Middle frontal gyrus (tissue), 1 donor: ENCODE results near the gene SCG2.
"Not testable (repeated sequence)": the region's sequence is repeated elsewhere in the genome, so short reads cannot be mapped to it uniquely, and the experiment has no call there.

Experiments
- DNase-seq: peaks from one replicate; pipeline ENCODE4 v3.0.0-alpha.2; 2015; ENCODE audit warnings: low spot score; ENCODE audit errors: extremely low spot score

Gene SCG2

GRCh38 chr2:223612501-223612900, 10.3 kb upstream of the SCG2 start:
- DNase-seq, result no peak

- no peak for DNase-seq
Measured at GRCh38 chr2:223611061-223611460, 8.9 kb upstream of the SCG2 start.

GRCh38 chr2:223607476-223607875, 5.3 kb upstream of the SCG2 start:
- DNase-seq, result no peak

GRCh38 chr2:223606946-223607345, 4.8 kb upstream of the SCG2 start:
- DNase-seq, result no peak

- DNase-seq, result no peak
Measured at GRCh38 chr2:223604231-223604630, 2.1 kb upstream of the SCG2 start.

GRCh38 chr2:223602972-223603371, 811 bp upstream of the SCG2 start:
- no peak for DNase-seq

DNA sequence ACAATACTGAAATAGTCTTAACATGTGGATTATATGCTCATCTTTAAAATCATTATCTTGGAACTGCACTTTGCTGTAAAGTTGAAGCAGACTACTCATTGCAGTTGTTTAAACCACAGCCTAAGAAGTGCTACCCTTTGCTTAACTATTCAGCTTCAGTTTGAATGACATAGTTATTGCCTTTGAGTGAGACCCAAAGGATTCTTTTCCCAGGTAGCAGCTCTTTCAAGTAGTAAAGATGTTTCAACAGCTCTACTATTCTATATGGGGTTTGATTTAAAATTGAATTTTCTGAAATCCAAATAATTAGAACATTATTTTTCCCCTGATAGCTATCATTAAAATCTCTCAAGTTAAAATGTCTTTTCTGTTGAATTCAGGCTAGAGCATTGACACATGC, 1.1 kb downstream of the SCG2 start:
- no peak for DNase-seq

GRCh38 chr2:223599640-223600380, 2.4 kb downstream of the SCG2 start:
- no peak for DNase-seq

DNA sequence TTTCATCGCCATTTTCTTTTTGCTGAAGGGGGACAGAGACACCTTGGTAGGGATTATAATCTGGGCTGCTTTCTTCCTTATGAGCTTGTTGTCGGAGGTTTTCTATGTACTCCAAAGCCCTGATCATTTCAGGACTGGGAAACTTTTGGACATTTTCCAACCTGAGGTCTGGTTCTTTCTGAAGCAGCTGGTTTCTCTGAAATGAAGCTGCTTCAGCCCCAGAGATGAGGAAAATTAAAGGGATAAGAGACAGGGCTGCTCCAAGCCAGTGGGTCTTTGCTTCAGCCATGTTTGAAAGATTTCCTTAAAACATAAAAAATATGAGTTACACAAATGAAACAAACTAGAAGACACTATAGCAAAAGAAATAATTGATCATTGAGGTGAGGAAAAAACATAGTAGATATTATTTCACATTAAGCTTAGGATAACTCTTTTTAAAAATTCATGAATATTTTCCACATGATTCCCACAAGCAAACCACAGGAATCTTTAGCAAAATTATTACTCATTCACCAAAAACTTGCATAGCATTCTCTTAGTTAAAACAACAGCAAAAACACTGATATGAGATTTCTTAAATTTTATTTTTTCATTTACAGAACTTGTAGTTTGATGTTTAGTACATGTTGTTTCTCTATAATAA, 3.0 kb downstream of the SCG2 start:
- DNase-seq, result no peak

- no peak for DNase-seq
Measured at GRCh38 chr2:223597076-223597475, 5.1 kb downstream of the SCG2 start.

GRCh38 chr2:223596208-223596607, 6.0 kb downstream of the SCG2 start:
- DNase-seq, result no peak

DNA sequence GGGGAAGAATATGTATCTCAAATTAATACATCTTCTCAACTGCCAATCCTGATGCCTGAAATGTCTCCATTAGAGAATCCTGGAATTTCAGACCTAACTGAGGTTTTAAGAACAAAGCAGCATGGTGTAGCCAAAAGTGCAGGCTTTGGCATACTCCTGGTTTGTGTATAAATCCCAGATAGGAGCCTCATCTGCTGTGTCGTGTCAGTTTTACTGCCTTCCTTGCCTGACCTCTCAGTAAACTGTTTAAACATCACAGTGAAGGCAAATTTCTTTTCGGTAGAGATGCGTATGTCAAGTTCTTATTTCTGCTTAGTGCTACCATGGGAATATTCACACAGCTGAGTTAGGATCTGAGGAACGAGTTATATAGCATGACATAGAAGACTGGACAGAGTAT, 7.3 kb downstream of the SCG2 start:
- no peak for DNase-seq

DNA sequence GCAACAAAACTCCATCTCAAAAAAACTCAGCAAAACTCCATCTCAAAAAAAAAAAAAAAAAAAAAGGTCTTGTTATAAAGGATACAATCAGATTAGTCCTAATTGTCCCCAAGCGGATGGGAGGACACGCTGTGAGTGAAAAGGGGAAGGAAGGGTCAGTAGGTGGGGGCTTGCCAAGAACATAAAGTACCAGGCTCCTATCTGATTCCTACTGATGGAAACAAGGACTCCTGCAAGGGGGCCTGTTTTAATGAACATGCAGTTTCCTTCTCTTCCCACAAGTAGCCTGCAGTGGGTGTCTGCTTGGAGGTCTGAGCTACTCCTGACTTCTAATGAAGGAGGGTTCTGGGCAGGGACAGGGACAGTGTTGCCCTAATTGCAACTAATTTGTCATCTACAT, 7.9 kb downstream of the SCG2 start:
- DNase-seq, result no peak

GRCh38 chr2:223592689-223593088, 9.5 kb downstream of the SCG2 start:
- not testable (repeated sequence) for DNase-seq

DNA sequence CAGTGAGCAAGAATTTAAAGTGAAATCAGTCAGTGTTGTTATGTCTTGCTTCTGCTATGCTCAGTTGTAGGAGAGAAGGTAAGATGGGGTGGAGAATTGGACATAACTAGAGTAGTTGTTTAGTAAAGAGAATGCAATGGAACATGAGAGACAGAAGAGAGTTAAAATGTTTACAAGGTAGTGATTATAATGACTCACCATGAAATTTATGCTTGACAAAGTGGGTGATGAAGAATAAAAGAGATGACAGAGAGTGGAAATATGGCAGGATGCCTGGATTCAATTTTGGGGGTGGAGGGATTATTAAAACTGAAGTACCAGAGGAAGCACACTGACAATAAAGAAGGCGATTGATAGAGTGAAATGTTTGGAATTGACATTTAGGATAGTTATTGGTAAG, 10.6 kb downstream of the SCG2 start:
- no peak for DNase-seq

- DNase-seq, result no peak
Measured at GRCh38 chr2:223590964-223591363, 11.2 kb downstream of the SCG2 start.

GRCh38 chr2:223589901-223590300, 12.3 kb downstream of the SCG2 start:
- DNase-seq, result no peak

GRCh38 chr2:223588251-223588650, 13.9 kb downstream of the SCG2 start:
- no peak for DNase-seq

- no peak for DNase-seq
Measured at GRCh38 chr2:223587301-223587700, 14.9 kb downstream of the SCG2 start.

DNA sequence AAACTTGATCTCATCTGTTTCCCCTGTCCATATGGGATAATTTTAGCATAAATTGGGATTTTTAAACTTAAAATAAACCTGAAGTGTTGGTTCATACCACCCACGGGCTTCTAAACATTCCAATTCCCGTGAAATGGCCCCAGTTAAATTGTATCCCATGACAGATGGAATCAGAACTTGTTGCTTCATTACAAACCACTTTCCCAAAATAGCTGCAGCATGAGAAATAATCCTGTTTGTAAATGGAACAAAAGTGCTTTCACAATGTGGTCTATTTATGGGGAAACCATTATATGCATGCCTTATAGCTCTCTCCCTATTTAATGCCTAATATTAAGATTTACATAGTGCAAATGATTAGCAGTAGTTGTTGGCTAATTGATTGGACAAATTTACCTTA, 15.9 kb downstream of the SCG2 start:
- DNase-seq, result no peak

- no peak for DNase-seq
Measured at GRCh38 chr2:223585666-223586065, 16.5 kb downstream of the SCG2 start.

DNA sequence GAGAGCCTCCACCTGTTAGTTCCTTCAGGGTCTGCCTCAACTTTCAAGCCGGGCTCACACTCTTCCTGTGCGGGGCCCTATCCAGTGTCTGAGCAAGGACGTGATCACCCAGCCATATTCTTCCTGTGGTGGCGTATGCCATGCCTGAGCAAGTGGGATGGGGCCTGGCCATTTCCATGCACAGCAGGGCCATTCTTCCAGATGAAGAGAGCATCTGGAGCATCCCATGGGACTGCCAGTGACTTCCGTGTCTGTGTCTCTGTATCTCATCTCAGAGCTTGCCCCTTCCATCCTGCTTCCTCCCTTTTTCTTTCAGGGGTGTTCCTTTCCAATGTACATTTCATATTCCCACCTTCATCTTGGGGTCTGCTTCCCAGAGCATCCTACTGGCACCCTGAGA, 20.2 kb downstream of the SCG2 start:
- DNase-seq, result no peak

- no peak for DNase-seq
Measured at GRCh38 chr2:223580951-223581350, 21.2 kb downstream of the SCG2 start.
